Measurements from ENCODE around the gene OSBPL10. TPM values are rescaled to one million over a fixed set of nuclear protein-coding genes. Genes with fewer than 3 reads are reported as not detected.
"Not testable (repeated sequence)": the region's sequence is repeated elsewhere in the genome, so short reads cannot be mapped to it uniquely, and the experiment has no call there.

The OSBPL10 gene
- total RNA-seq, 4 donors from 2014 or later, result 20.4 to 44.4 (median 30.2) TPM

DNA sequence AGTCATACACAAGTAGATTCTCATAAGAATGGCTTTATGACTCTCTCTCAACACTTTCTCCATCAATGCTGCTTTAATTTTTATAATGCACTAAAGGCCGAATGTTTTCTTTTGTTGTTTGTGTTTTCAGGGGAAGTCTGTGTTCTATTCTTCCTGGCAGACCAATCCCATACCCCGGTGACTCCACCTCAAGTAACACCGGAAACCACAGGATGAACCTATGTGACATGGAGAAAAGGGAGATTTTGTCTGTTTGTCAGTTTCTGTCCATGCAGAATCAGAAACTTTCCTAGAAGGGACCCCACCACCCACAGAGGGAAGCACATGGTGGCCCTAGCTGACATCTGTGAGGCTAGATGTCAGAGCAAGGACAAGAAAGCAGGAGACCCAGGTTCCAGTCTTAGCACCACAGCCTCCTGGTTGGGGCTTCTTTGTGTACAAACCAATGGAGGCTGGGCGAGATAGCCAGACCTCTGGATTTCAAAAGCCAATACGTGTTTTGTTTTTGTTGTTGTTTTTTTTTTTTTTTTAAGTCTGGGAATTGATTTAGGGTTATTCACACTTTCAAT is 109.0 kb downstream of the OSBPL10 start:
- no peak for DNase-seq (ENCODE audit: low spot score in 2 of 2)
- no peak overlapping the region for H3K4me3 ChIP-seq (ENCODE audit: low read depth, poor library complexity, severe bottlenecking)
- intact Hi-C loops (cut with DNase I; ENCODE audit: low total_unique reads), result no loop called here
- no peak for TF ChIP-seq POLR2A (IDR thresholded peaks at IDR 0.05)
- TF ChIP-seq, protein P1, sequence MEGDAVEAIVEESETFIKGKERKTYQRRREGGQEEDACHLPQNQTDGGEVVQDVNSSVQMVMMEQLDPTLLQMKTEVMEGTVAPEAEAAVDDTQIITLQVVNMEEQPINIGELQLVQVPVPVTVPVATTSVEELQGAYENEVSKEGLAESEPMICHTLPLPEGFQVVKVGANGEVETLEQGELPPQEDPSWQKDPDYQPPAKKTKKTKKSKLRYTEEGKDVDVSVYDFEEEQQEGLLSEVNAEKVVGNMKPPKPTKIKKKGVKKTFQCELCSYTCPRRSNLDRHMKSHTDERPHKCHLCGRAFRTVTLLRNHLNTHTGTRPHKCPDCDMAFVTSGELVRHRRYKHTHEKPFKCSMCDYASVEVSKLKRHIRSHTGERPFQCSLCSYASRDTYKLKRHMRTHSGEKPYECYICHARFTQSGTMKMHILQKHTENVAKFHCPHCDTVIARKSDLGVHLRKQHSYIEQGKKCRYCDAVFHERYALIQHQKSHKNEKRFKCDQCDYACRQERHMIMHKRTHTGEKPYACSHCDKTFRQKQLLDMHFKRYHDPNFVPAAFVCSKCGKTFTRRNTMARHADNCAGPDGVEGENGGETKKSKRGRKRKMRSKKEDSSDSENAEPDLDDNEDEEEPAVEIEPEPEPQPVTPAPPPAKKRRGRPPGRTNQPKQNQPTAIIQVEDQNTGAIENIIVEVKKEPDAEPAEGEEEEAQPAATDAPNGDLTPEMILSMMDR (IDR thresholded peaks at IDR 0.05), result no peak
- 90 to 92% methylated on average over 5 of the region's 5 CpGs for WGBS, 2 donors

DNA sequence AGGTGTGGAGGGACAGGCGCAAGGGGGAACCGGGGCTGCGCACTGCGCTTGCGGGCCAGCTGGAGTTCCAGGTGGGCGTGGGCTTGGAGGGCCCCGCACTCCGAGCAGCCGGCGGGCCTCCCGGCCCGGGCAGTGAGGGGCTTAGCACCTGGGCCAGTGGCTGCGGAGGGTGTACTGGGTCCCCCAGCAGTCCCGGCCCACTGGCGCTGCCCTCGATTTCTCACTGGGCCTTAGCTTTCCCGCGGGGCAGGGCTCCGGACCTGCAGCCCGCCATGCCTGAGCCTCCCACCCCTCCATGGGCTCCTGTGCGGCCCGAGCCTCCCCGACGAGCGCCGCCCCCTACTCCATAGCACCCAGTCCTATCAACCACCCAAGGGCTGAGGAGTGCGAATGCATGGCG is 111.0 kb downstream of the OSBPL10 start:
- intact Hi-C loops (cut with DNase I; ENCODE audit: low total_unique reads); DNase-seq (ENCODE audit: low spot score in 2 of 2): not testable (repeated sequence)
- WGBS, 2 donors, result 96 to 99% methylated on average over 12 to 24 of the region's 28 CpGs

DNA sequence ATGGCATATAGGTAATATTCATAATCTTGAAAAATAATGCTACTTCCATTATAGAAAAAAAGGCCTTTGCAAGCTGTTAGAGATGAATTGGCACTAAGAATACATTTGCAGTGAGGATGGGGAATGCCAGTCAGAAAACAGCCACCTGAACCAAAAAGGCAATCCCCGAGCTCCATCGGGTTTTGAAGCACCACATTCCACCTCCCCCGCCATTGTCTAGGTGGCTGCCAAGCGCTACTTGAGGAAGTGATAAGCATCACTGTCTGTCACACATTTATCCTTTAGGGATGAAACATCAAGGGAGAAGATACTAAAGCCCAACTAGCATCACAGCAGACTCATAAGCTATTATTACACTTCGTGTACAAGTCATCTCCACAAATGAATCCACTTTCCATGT is 112.8 kb downstream of the OSBPL10 start:
- TF ChIP-seq, protein P1 (IDR thresholded peaks at IDR 0.05), result no peak
- TF ChIP-seq POLR2A (IDR thresholded peaks at IDR 0.05), result no peak
- no peak overlapping the region for H3K4me3 ChIP-seq (ENCODE audit: low read depth, poor library complexity, severe bottlenecking)
- intact Hi-C loops (cut with DNase I; ENCODE audit: low total_unique reads), result no loop called here
- DNase-seq (ENCODE audit: low spot score in 2 of 2), result no peak
- WGBS, 2 donors, result 92 to 93% methylated on average over 5 of the region's 5 CpGs

More for the DNA sequence above, 111.0 kb downstream of the OSBPL10 start:
- not testable (repeated sequence) for H3K4me3 ChIP-seq (ENCODE audit: low read depth, poor library complexity, severe bottlenecking)

DNA sequence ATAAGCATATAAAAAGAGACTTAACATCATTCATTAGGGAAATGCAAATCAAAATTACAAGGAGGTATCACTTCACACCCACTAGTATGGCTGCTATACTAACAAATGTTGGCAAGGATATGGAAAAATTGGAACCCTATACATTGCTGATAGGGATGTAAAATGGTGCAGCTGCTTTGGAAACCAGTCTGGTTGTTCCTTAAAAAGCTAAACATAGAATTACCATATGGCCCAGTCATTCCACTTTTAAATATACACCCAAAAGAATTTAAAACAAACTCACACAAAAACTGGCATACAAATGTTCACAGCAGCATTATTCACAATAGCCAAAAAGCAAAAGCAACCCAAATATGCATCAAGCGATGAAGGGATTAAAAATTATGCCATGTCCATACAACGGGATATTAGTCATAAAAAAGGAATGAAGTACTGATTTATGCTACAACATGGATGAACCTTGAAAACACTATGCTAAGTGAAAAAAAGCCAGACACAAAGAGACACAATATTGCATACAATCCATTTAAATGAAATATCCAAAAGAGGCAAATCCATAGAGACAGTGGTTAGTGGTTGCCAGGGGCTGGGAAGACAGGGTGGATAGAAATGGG is 118.3 kb downstream of the OSBPL10 start:
- intact Hi-C loops (cut with DNase I; ENCODE audit: low total_unique reads), result no loop called here
- H3K4me3 ChIP-seq (ENCODE audit: low read depth, poor library complexity, severe bottlenecking), result no peak overlapping the region
- TF ChIP-seq POLR2A (IDR thresholded peaks at IDR 0.05), result no peak
- TF ChIP-seq, protein P1 (IDR thresholded peaks at IDR 0.05), result no peak
- DNase-seq (ENCODE audit: low spot score in 2 of 2), result no peak
- 79 to 88% methylated on average over 2 of the region's 2 CpGs for WGBS, 2 donors

DNA sequence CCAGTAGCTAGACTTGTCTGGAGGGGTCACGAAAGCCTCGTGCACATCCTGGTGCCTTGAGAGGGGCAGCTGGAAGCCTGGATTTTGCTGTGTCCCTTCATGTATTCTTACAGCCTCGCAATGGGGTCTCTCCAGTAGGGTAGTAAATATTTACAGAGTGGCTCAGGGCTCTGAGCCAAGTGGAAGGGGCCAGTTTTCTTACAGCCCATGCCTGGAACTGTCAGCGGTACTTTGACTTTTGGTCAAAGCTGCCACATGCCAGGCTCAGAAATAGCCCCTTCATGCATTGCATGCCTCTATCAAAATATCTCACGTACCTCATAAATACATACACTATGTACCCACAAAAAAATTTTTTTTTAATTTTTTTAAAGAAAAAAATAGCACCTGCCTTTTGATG is 119.2 kb downstream of the OSBPL10 start:
- WGBS, 2 donors, result 92 to 95% methylated on average over 5 of the region's 5 CpGs
- no peak for DNase-seq (ENCODE audit: low spot score in 2 of 2)
- intact Hi-C loops (cut with DNase I; ENCODE audit: low total_unique reads), result no loop called here

DNA sequence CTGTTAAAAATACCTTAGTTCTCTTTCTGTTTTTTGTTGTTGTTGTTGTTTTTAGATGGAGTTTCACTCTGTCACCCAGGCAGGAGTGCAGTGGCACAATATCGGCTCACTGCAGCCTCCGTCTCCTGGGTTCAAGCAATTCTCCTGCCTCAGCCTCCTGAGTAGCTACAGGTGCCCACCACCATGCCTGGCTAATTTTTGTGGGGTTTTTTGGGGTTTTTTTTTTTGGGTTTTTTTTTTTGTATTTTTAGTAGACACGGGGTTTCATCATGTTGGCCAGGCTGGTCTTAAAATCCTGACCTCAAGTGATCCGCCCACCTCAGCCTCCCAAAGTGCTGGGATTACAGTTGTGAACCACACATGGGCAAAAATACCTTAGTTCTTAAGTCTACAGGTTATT is 120.4 kb downstream of the OSBPL10 start:
- H3K4me3 ChIP-seq (ENCODE audit: low read depth, poor library complexity, severe bottlenecking); DNase-seq (ENCODE audit: low spot score in 2 of 2); intact Hi-C loops (cut with DNase I; ENCODE audit: low total_unique reads): not testable (repeated sequence)
- 96 to 97% methylated on average over 4 of the region's 4 CpGs for WGBS, 2 donors

More for the DNA sequence above, 119.2 kb downstream of the OSBPL10 start:
- TF ChIP-seq POLR2A (IDR thresholded peaks at IDR 0.05), result no peak
- TF ChIP-seq, protein P1 (IDR thresholded peaks at IDR 0.05), result no peak
- H3K4me3 ChIP-seq (ENCODE audit: low read depth, poor library complexity, severe bottlenecking), result no peak overlapping the region

DNA sequence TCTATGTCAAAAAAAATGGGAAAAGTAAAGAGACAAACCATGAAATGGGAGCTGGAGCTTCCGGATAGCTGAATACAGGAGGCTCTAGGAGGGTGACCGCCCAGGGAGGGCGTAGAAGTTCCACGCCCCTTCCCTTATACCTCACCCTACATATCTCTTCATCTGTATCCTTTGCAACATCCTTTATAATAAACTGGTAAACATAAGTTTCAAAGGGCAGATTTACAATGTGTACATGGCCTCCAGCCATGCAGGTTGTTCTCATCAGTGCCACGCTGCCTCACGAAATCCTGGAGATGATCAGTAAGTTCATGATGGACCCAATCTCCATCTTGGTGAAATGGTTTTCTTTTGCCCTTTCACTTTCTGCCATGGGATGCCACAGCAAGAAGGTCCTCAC is 121.8 kb downstream of the OSBPL10 start:
- WGBS, 2 donors, result 81 to 88% methylated on average over 6 of the region's 6 CpGs
- DNase-seq (ENCODE audit: low spot score in 2 of 2), result no peak
- TF ChIP-seq, protein P1 (IDR thresholded peaks at IDR 0.05), result no peak
- TF ChIP-seq POLR2A (IDR thresholded peaks at IDR 0.05), result no peak
- H3K4me3 ChIP-seq (ENCODE audit: low read depth, poor library complexity, severe bottlenecking), result no peak overlapping the region
- intact Hi-C loops (cut with DNase I; ENCODE audit: low total_unique reads), result no loop called here

All from lower leg skin (tissue), 4 donors.